Central memory CD8-positive, alpha-beta T cell (primary cell): ENCODE results near the gene LIPG.

Experiments
- ATAC-seq: fragments of 150-1000 bp; cut with Tn5 transposase; replicated peaks from 2 replicates; pipeline ENCODE4 v1.10.0; 2022; ENCODE audit warnings: mild to moderate bottlenecking, moderate FRiP score, moderate number of reproducible peaks; ENCODE audit not compliant: poor library complexity, severe bottlenecking; ENCODE audit errors: extremely low read depth
- DNase-seq, 2 donors: peaks; one replicate each; pipeline ENCODE4 v3.0.0; 2021; ENCODE audit warnings: low spot score in 2 of 2
- H3K27ac Mint-ChIP-seq: one replicate; pipeline ENCODE4 v1.8.0; 2022; ENCODE audit warnings: low read depth, mild to moderate bottlenecking, moderate library complexity, mixed read lengths
- H3K27me3 Mint-ChIP-seq: one replicate; pipeline ENCODE4 v1.8.0; 2022; ENCODE audit warnings: mixed read lengths
- H3K36me3 Mint-ChIP-seq: one replicate; pipeline ENCODE4 v1.8.0; 2022; ENCODE audit warnings: mild to moderate bottlenecking, moderate library complexity, mixed read lengths; ENCODE audit not compliant: insufficient read depth
- H3K4me1 Mint-ChIP-seq: one replicate; pipeline ENCODE4 v1.8.0; 2022; ENCODE audit warnings: mixed read lengths
- H3K4me3 Mint-ChIP-seq: one replicate; pipeline ENCODE4 v1.8.0; 2022; ENCODE audit warnings: mild to moderate bottlenecking, moderate library complexity, mixed read lengths
- H3K9me3 Mint-ChIP-seq: one replicate; pipeline ENCODE4 v1.8.0; 2022; ENCODE audit warnings: mixed read lengths

Gene LIPG

GRCh38 chr18:49525981-49526380 is 35.9 kb upstream of the LIPG start:
- no peaks in the 10 kb centered on the region for H3K36me3 Mint-ChIP-seq
- H3K9me3 Mint-ChIP-seq: no peaks in the 10 kb centered on the region
- H3K27ac Mint-ChIP-seq: no peak overlapping the region
- H3K27me3 Mint-ChIP-seq: peaks cover 30% of the 10 kb centered on the region
- H3K4me1 Mint-ChIP-seq: no peaks in the 10 kb centered on the region
- no peak overlapping the region for H3K4me3 Mint-ChIP-seq
- ATAC-seq (no peak), DNase-seq (no peak)

DNA sequence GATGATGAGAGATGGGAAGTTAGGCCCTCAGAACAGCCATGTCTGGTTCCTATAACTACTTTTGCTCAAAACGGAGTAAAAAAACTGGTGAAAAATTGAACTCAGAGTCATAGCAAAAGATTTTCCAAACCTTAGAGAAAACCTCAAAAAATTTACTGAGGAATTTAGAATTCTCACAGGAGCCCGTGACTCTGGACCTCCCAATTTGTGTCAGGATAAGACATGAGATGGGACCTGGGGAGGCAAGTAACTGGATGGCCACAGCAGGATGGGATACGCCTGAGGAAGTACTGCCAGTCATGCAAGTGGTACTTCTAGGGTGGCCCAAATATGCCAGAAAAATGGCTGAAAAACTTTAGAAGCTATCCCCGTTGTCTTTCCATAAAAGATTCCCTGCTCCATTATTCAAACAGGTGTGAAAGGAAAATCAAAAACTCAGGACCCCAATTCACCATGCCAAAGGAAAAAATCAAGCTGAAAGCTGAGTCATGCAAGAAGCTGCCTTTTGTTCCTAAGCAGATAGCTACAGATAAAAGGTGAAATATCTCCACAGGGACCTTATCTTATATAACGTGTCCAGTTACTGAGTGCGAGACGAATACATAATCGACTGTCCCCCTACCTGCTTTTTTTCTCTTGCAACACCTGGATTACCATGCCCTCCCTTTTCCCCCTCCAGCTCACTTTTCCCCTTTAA is 34.1 kb upstream of the LIPG start:
- peaks cover 30% of the 10 kb centered on the region for H3K27me3 Mint-ChIP-seq
- DNase-seq (no peak), ATAC-seq (no peak)
- no peak overlapping the region for H3K4me3 Mint-ChIP-seq
- H3K36me3 Mint-ChIP-seq: no peaks in the 10 kb centered on the region
- H3K9me3 Mint-ChIP-seq: no peaks in the 10 kb centered on the region
- no peak overlapping the region for H3K27ac Mint-ChIP-seq
- no peaks in the 10 kb centered on the region for H3K4me1 Mint-ChIP-seq

- Mint-ChIP-seq H3K36me3 (no peaks in the 10 kb centered on the region), H3K4me1 (no peaks in the 10 kb centered on the region), H3K27me3 (peaks cover 30% of the 10 kb centered on the region), H3K9me3 (no peaks in the 10 kb centered on the region), H3K27ac (no peak overlapping the region), H3K4me3 (no peak overlapping the region)
- ATAC-seq: no peak
- DNase-seq: no peak
Measured at GRCh38 chr18:49529596-49529995, 32.3 kb upstream of the LIPG start.

GRCh38 chr18:49531678-49532153 is 30.1 kb upstream of the LIPG start:
- H3K27me3 Mint-ChIP-seq: peaks cover 30% of the 10 kb centered on the region
- H3K4me1 Mint-ChIP-seq: no peaks in the 10 kb centered on the region
- H3K36me3 Mint-ChIP-seq: no peaks in the 10 kb centered on the region
- ATAC-seq (no peak), DNase-seq (no peak)
- no peaks in the 10 kb centered on the region for H3K9me3 Mint-ChIP-seq
- H3K4me3 Mint-ChIP-seq: no peak overlapping the region
- H3K27ac Mint-ChIP-seq: no peak overlapping the region

DNA sequence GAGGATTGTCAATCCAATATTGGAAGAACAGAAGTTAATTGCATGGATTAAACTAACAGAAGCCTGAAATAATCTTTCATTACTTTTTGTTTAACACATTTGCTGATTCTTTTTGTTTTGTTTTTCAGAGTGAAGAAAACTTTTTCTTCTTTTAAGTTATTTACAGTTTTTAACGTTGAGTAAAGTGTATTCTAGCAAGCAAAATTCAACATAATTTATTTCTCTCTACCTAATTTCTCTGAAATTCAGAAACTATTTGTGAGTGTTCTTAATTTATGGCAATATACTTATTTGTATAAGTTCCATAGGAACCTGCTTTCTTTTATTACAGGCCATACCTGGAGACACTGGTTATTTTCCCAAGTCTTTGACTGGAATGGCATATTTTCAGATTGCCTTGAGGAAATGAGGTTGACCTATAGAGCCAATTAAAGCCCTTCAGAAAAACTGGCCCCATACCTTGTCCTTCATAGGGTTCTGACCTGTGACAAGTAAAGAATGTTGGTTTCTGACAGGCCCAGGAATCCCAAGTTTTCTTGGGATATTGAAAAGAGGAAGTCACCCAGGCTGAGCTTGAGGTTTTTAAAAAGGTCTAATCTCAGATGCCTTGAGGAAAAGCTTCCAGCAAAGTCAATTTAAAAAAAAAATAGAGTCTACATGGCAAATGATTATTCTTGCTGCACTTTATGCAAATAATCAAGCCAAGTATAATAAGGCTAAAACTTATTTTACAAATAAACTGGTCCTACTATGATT is 26.8 kb upstream of the LIPG start:
- no peaks in the 10 kb centered on the region for H3K4me1 Mint-ChIP-seq
- no peak overlapping the region for H3K4me3 Mint-ChIP-seq
- H3K9me3 Mint-ChIP-seq: no peaks in the 10 kb centered on the region
- H3K36me3 Mint-ChIP-seq: no peaks in the 10 kb centered on the region
- ATAC-seq (no peak), DNase-seq (no peak)
- peaks cover 7% of the 10 kb centered on the region for H3K27me3 Mint-ChIP-seq
- no peak overlapping the region for H3K27ac Mint-ChIP-seq

DNA sequence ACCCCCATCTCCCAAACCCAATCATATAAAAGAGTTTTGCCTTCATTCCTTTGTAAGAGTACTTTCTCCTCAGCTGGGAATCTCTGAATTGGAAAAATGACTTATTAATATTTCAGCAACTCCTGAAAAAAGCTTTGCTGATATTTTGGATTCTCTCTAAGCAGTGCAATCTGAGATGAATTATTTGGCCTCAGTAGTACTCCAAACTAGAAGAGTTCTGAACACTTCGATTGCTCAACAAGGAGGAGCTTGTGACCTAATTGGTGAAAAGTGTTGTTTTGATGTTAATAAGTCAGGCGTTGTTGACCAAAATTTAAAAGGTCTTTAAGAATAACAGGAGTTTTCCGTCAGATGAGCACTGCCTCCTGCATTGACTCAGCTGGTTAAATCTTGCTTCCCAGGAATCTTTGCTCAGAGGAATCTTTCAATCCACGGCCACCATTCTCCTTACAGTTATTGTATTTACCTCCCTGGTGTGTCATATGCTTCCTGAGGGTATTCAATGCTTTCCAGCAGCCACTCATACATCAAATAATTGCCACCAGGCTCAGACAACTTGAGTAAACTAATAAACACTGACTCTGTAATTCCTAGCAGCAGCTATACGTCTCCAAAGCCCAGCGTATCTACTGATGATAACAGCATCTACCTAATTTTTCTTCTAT is 24.5 kb upstream of the LIPG start:
- DNase-seq (no peak), ATAC-seq (no peak)
- Mint-ChIP-seq H3K4me1 (no peaks in the 10 kb centered on the region), H3K27me3 (no peaks in the 10 kb centered on the region), H3K4me3 (no peak overlapping the region), H3K9me3 (no peaks in the 10 kb centered on the region), H3K27ac (no peak overlapping the region), H3K36me3 (no peaks in the 10 kb centered on the region)

DNA sequence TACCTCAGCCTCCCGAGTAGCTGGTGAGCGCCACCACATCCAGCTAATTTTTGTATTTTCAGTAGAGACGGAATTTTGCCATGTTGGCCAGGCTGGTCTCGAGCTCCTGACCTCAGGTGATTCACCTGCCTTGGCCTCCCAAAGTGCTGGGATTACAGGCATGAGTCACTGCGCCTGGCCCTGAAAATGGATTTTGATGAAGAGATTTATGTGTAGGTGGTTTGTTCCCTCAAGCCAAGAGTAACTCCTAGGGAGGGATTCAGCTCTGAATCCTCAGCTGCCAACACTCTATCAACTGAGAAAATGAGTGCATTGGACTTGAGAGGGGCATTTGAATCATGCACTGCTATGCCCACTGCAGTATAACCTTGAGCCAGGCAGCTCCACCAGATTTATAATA is 17.5 kb upstream of the LIPG start:
- H3K4me3 Mint-ChIP-seq: no peak overlapping the region
- no peaks in the 10 kb centered on the region for H3K9me3 Mint-ChIP-seq
- no peak overlapping the region for H3K27ac Mint-ChIP-seq
- ATAC-seq (no peak), DNase-seq (no peak)
- H3K4me1 Mint-ChIP-seq: no peaks in the 10 kb centered on the region
- no peaks in the 10 kb centered on the region for H3K36me3 Mint-ChIP-seq
- peaks cover 9% of the 10 kb centered on the region for H3K27me3 Mint-ChIP-seq

DNA sequence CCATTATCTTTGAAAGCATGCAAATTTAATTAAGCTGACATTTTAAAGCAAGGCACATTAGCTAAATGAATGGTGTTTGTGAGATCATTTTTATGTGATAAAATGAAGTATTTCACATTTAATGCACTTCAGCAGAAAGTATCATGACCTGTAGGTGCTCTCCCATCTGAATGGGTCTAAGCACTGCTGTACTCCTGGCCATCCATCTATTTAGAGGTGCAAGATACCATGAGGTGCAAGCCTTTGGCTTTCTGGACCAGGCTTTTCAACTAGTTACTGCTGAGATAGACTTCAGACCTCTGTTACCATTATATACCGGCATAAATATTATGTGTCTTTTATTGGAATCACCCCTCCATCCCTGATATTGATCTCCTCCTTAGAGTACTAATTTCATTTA is 15.6 kb upstream of the LIPG start:
- Mint-ChIP-seq H3K4me1 (no peaks in the 10 kb centered on the region), H3K9me3 (no peaks in the 10 kb centered on the region), H3K36me3 (no peaks in the 10 kb centered on the region), H3K4me3 (no peak overlapping the region), H3K27me3 (peaks cover 15% of the 10 kb centered on the region), H3K27ac (no peak overlapping the region)
- ATAC-seq: no peak
- no peak for DNase-seq

GRCh38 chr18:49546719-49547273 is 15.1 kb upstream of the LIPG start:
- Mint-ChIP-seq H3K27me3 (peaks cover 18% of the 10 kb centered on the region), H3K4me1 (no peaks in the 10 kb centered on the region), H3K9me3 (no peaks in the 10 kb centered on the region), H3K27ac (no peak overlapping the region), H3K4me3 (no peak overlapping the region), H3K36me3 (no peaks in the 10 kb centered on the region)
- no peak for ATAC-seq
- no peak for DNase-seq

- no peak overlapping the region for H3K4me3 Mint-ChIP-seq
- no peak for ATAC-seq
- no peaks in the 10 kb centered on the region for H3K36me3 Mint-ChIP-seq
- no peaks in the 10 kb centered on the region for H3K9me3 Mint-ChIP-seq
- peaks cover 22% of the 10 kb centered on the region for H3K27me3 Mint-ChIP-seq
- DNase-seq: no peak
- H3K4me1 Mint-ChIP-seq: no peaks in the 10 kb centered on the region
- no peak overlapping the region for H3K27ac Mint-ChIP-seq
Measured at GRCh38 chr18:49547701-49548100, 14.2 kb upstream of the LIPG start.

- Mint-ChIP-seq H3K4me3 (no peak overlapping the region), H3K9me3 (no peaks in the 10 kb centered on the region), H3K4me1 (no peaks in the 10 kb centered on the region), H3K27ac (no peak overlapping the region), H3K36me3 (no peaks in the 10 kb centered on the region), H3K27me3 (peaks cover 28% of the 10 kb centered on the region)
- ATAC-seq (no peak), DNase-seq (no peak)
Measured at GRCh38 chr18:49548229-49548636, 13.6 kb upstream of the LIPG start.

DNA sequence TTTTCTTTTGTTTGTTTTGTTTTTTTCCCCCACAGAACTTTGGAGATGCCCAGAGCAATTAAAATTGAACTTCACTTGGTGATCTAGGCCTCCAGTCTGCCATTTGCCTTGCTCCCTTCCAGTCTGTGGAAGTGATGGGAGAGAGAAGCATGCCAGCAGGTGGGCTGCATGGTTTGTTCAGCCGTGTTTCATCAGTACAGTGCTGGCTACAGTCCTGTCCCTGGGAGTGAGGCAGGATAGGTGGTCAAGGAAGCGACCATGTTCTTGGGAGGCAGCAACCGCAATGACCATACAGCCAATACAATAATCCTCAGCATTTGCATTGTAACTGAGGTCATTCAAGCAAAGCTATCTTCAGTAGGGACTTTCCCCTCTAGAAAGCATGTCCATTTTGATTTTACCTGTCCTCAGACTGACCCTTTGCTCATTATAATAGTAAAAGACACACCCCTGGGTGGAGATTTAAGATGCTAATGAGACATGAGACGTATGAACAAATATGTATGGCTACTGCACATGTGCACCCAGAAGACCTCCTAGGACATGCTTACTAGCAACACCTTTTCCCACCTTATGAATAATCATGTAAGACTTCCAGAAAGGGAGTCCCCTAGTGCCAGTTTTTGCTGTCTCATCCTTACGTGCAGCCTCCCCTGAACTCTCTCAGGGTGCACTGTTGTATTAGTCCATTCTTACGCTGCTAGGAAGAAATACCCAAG is 11.1 kb upstream of the LIPG start:
- Mint-ChIP-seq H3K9me3 (no peaks in the 10 kb centered on the region), H3K4me1 (no peaks in the 10 kb centered on the region), H3K27me3 (peaks cover 49% of the 10 kb centered on the region), H3K36me3 (no peaks in the 10 kb centered on the region), H3K4me3 (no peak overlapping the region), H3K27ac (no peak overlapping the region)
- DNase-seq: no peak
- no peak for ATAC-seq
